PC-9 (cell line): ENCODE measurements around the gene SPON1.

Source experiments
- EZH2 ChIP-seq: fragments of 200-600 bp; sonication (generic); IDR thresholded peaks from 2 replicates; pipeline ENCODE4 v1.8.0; 2017; ENCODE audit warnings: antibody characterized with exemption, low read depth
- TF ChIP-seq, protein P1 (sequence below): fragments of 200-600 bp; sonication (generic); conservative IDR thresholded peaks from 2 replicates; pipeline ENCODE4 v1.6.1; 2017; ENCODE audit warnings: mixed run types, antibody characterized with exemption, mild to moderate bottlenecking, moderate library complexity

GRCh38 chr11:14305649-14306048 is 343.1 kb downstream of the SPON1 start:
- TF ChIP-seq, protein P1, sequence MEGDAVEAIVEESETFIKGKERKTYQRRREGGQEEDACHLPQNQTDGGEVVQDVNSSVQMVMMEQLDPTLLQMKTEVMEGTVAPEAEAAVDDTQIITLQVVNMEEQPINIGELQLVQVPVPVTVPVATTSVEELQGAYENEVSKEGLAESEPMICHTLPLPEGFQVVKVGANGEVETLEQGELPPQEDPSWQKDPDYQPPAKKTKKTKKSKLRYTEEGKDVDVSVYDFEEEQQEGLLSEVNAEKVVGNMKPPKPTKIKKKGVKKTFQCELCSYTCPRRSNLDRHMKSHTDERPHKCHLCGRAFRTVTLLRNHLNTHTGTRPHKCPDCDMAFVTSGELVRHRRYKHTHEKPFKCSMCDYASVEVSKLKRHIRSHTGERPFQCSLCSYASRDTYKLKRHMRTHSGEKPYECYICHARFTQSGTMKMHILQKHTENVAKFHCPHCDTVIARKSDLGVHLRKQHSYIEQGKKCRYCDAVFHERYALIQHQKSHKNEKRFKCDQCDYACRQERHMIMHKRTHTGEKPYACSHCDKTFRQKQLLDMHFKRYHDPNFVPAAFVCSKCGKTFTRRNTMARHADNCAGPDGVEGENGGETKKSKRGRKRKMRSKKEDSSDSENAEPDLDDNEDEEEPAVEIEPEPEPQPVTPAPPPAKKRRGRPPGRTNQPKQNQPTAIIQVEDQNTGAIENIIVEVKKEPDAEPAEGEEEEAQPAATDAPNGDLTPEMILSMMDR, result no peak
- no peak for TF ChIP-seq EZH2
